ENCODE data around the gene HSPA1B. TPM values are rescaled to one million over a fixed set of nuclear protein-coding genes. Genes with fewer than 3 reads are reported as not detected.

The HSPA1B gene
- total and polyA plus RNA-seq, 2 experiments from 2014 or later, result 111 to 172 TPM

DNA sequence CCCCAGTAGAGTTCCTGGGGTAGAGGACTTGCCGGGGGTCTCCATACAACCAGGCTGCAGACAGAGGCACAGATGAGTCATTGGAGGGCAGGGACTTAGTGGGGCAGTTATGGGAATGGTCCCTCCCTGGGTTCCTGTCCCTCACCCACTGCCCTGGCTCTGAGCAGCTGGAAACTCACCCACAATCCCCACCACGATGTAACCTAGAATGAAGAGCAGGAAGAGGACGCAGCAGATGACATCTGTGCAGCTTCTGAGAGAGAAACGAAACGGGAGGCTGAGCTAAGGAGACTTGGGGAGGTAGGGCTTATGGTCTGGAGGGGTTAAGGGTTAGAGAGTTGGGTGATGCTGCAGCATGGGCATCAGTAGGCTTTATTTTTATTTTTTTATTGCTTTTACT, 48.3 kb downstream of the HSPA1B start:
- no peak overlapping the region for H3K4me3 ChIP-seq
- no peaks in the 10 kb centered on the region for H3K9me3 ChIP-seq (ENCODE audit: low read depth)
- H2AFZ ChIP-seq, result no peak overlapping the region
- H3K9me2 ChIP-seq (replicated peaks; ENCODE audit: insufficient read depth), result no peaks in the 10 kb centered on the region
- 72% methylated on average over 5 of the region's 5 CpGs for WGBS (ENCODE audit: low lambda C conversion rate, missing lambda C conversion rate)
- H3K4me1 ChIP-seq (ENCODE audit: insufficient read depth), result no peaks in the 10 kb centered on the region
- no peaks in the 10 kb centered on the region for H3K36me3 ChIP-seq (replicated peaks; ENCODE audit: insufficient read depth, low read depth)
- H4K20me1 ChIP-seq (ENCODE audit: insufficient read depth, poor library complexity, severe bottlenecking), result no peaks in the 10 kb centered on the region
- H3K27ac ChIP-seq, result no peak overlapping the region
- H3K4me2 ChIP-seq, result no peak overlapping the region
- DNase-seq (ENCODE audit: low spot score), result no peak
- no peak for TF ChIP-seq EZH2phosphoT487 (IDR thresholded peaks at IDR 0.05; ENCODE audit: low read depth, severe bottlenecking, unreplicated experiment)
- no peak for TF ChIP-seq EZH2 (IDR thresholded peaks at IDR 0.05; ENCODE audit: borderline replicate concordance)
- TF ChIP-seq, protein P1, sequence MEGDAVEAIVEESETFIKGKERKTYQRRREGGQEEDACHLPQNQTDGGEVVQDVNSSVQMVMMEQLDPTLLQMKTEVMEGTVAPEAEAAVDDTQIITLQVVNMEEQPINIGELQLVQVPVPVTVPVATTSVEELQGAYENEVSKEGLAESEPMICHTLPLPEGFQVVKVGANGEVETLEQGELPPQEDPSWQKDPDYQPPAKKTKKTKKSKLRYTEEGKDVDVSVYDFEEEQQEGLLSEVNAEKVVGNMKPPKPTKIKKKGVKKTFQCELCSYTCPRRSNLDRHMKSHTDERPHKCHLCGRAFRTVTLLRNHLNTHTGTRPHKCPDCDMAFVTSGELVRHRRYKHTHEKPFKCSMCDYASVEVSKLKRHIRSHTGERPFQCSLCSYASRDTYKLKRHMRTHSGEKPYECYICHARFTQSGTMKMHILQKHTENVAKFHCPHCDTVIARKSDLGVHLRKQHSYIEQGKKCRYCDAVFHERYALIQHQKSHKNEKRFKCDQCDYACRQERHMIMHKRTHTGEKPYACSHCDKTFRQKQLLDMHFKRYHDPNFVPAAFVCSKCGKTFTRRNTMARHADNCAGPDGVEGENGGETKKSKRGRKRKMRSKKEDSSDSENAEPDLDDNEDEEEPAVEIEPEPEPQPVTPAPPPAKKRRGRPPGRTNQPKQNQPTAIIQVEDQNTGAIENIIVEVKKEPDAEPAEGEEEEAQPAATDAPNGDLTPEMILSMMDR (IDR thresholded peaks at IDR 0.05; ENCODE audit: poor library complexity), result no peak
- peaks cover 23% of the 10 kb centered on the region for H3K79me2 ChIP-seq
- H3K27me3 ChIP-seq, result no peaks in the 10 kb centered on the region

DNA sequence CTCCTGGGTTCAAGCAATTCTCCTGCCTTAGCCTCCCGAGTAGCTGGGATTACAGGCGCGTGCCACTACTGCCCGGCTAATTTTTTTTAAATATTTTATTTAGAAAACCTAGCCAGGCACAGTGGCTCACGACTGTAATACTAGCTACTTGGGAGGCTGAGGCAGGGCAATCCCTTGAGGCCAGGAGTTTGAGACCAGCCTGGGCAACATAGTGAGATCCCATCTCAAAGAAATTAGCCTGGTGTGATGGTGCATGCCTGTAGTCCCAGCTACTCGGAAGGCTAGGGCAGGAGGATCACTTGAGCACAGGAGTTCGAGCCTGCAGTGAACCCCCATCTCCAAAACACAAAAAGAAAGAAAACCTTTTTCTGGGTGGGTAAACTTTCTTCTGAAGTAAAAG, 48.8 kb downstream of the HSPA1B start:
- H3K27me3 ChIP-seq, result no peaks in the 10 kb centered on the region
- no peaks in the 10 kb centered on the region for H4K20me1 ChIP-seq (ENCODE audit: insufficient read depth, poor library complexity, severe bottlenecking)
- DNase-seq (ENCODE audit: low spot score), result no peak
- H3K9me3 ChIP-seq (ENCODE audit: low read depth), result no peaks in the 10 kb centered on the region
- 94% methylated on average over 7 of the region's 7 CpGs for WGBS (ENCODE audit: low lambda C conversion rate, missing lambda C conversion rate)
- no peak overlapping the region for H3K4me3 ChIP-seq
- H3K9me2 ChIP-seq (replicated peaks; ENCODE audit: insufficient read depth), result no peaks in the 10 kb centered on the region
- H3K27ac ChIP-seq, result no peak overlapping the region
- H3K79me2 ChIP-seq, result peaks cover 23% of the 10 kb centered on the region
- no peaks in the 10 kb centered on the region for H3K36me3 ChIP-seq (replicated peaks; ENCODE audit: insufficient read depth, low read depth)
- H2AFZ ChIP-seq, result no peak overlapping the region
- no peaks in the 10 kb centered on the region for H3K4me1 ChIP-seq (ENCODE audit: insufficient read depth)
- TF ChIP-seq EZH2phosphoT487 (IDR thresholded peaks at IDR 0.05; ENCODE audit: low read depth, severe bottlenecking, unreplicated experiment) (no peak), EZH2 (IDR thresholded peaks at IDR 0.05; ENCODE audit: borderline replicate concordance) (no peak)
- TF ChIP-seq, protein P1 (IDR thresholded peaks at IDR 0.05; ENCODE audit: poor library complexity), result no peak
- H3K4me2 ChIP-seq, result peak overlapping the region; percentile 76

DNA sequence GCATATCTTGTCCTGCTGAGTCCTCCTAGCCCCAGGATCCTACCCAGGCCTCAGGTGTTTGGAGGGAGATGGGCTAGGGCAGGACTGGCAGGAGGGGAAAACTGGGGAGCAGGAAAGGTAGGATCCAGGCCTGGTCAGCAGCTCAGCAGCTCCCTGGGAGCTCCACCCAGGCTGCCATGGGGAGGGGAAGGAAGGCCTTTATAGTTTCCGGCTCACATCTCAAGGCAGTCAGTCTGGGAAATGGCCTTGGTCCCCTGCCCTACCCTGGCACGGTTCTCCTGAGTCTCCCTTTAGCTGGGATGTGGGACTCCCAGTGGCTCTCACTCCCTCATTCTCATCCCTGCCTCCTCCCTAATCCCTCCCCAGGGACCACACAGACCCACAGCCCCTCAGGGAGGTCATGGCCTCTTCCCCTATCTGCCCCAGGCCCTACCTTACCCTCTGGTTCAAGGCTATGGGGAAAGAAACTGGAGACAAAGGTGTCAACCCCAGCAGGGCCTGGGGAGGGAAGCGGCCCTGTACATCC, 49.6 kb downstream of the HSPA1B start:
- peaks cover 23% of the 10 kb centered on the region for H3K79me2 ChIP-seq
- WGBS (ENCODE audit: low lambda C conversion rate, missing lambda C conversion rate), result 68% methylated on average over 3 of the region's 3 CpGs
- no peaks in the 10 kb centered on the region for H3K4me1 ChIP-seq (ENCODE audit: insufficient read depth)
- H3K27me3 ChIP-seq, result no peaks in the 10 kb centered on the region
- H2AFZ ChIP-seq, result no peak overlapping the region
- peak overlapping the region; percentile 86 for H3K27ac ChIP-seq
- H3K4me3 ChIP-seq, result no peak overlapping the region
- peak; percentile 48 for DNase-seq (ENCODE audit: low spot score)
- no peaks in the 10 kb centered on the region for H3K9me3 ChIP-seq (ENCODE audit: low read depth)
- TF ChIP-seq, protein P1 (IDR thresholded peaks at IDR 0.05; ENCODE audit: poor library complexity), result no peak
- TF ChIP-seq EZH2 (IDR thresholded peaks at IDR 0.05; ENCODE audit: borderline replicate concordance) (no peak), EZH2phosphoT487 (IDR thresholded peaks at IDR 0.05; ENCODE audit: low read depth, severe bottlenecking, unreplicated experiment) (no peak)
- H4K20me1 ChIP-seq (ENCODE audit: insufficient read depth, poor library complexity, severe bottlenecking), result no peaks in the 10 kb centered on the region
- no peaks in the 10 kb centered on the region for H3K36me3 ChIP-seq (replicated peaks; ENCODE audit: insufficient read depth, low read depth)
- H3K9me2 ChIP-seq (replicated peaks; ENCODE audit: insufficient read depth), result no peaks in the 10 kb centered on the region
- peak overlapping the region; percentile 76 for H3K4me2 ChIP-seq

Measured in hepatocyte (in vitro differentiated cells).